ENCODE results near the gene APP. TPM values are rescaled to one million over a fixed set of nuclear protein-coding genes. Genes with fewer than 3 reads are reported as not detected.

The APP gene
- total RNA-seq, 2 experiments from 2014 or later = 18.8 to 19.4 TPM

GRCh38 chr21:26148840-26149354, 21.7 kb downstream of the APP start:
- no peaks in the 10 kb centered on the region for H3K9me3 Mint-ChIP-seq
- H3K4me1 Mint-ChIP-seq = peaks cover 8% of the 10 kb centered on the region
- no peaks in the 10 kb centered on the region for H3K36me3 Mint-ChIP-seq
- DNase-seq (no peak), ATAC-seq (ENCODE audit: low read depth) (no peak)
- H3K27me3 Mint-ChIP-seq = no peaks in the 10 kb centered on the region
- H3K4me3 Mint-ChIP-seq = no peak overlapping the region
- no peak overlapping the region for H3K27ac Mint-ChIP-seq
- POLR2A ChIA-PET = no interaction called here

DNA sequence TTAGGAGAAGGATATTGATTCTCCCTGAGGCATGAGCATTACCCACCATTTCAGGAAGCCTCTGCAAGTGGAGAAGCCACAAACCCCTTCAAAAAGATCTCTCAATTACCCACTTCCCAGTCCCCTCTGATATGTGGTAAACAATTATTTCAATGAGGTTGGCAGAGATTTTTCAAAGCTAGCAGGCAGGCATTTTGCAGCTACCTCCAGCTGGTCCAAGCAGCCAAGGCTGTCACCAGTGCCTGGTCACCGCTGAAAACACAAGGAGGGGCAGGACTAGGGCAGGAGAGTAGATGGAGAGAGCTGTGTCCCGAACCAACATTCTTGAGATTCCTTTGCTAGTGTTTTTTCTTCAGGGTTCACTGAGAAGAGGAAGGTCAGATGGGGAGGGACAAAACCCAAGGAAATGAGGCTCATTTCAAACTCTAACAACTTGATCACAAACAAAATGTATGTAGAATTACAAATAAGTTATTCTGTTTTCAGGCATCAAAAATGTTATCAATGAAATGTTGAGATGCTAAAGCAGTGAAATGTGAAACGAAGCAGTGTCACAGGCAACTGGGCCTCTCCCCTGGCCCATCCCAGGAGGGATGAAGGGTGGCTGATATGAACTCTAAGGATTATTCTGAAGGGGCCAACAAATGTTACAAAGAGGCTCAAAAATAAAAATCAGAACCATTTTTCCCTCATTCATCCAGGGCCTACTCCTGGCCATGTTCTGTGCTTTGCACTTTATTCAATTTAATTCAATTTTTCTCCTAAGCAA, 22.3 kb downstream of the APP start:
- H3K4me3 Mint-ChIP-seq = peak overlapping the region; percentile 30
- DNase-seq (no peak), ATAC-seq (ENCODE audit: low read depth) (peak; percentile 14)
- POLR2A ChIA-PET = interaction anchor here (0.7 to 0.9 kb wide), 2 partner anchors 16 to 21 kb away, joined by 3 to 4 read pairs; no protein-coding TSS in a partner anchor
- H3K27me3 Mint-ChIP-seq = no peaks in the 10 kb centered on the region
- H3K9me3 Mint-ChIP-seq = no peaks in the 10 kb centered on the region
- H3K27ac Mint-ChIP-seq = no peak overlapping the region
- peaks cover 8% of the 10 kb centered on the region for H3K4me1 Mint-ChIP-seq
- no peaks in the 10 kb centered on the region for H3K36me3 Mint-ChIP-seq

DNA sequence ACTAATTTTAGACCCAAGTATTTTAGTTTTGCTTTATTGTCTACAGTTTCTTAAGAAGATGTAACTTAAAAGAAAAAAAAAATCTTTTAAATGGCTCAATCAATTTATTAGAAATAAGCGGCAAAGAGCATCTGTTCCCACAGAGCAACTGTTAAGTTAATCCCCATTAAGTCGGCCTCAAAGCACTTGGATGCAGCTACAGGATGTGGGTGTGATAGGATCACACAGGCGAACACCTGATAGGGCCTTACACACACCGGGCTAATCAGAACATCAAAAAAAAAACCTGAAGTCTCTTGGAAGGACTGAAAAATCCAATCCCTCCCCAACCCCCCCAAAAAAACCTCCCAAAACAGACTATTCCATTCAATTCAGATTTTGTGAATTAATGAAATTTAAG, 23.0 kb downstream of the APP start:
- Mint-ChIP-seq H3K36me3 (no peaks in the 10 kb centered on the region), H3K4me3 (peak overlapping the region; percentile 30), H3K9me3 (no peaks in the 10 kb centered on the region), H3K27ac (no peak overlapping the region), H3K27me3 (no peaks in the 10 kb centered on the region), H3K4me1 (peaks cover 8% of the 10 kb centered on the region)
- DNase-seq (no peak), ATAC-seq (ENCODE audit: low read depth) (no peak)
- POLR2A ChIA-PET = interaction anchor here (0.7 to 0.9 kb wide), 2 partner anchors 16 to 22 kb away, joined by 3 to 4 read pairs; no protein-coding TSS in a partner anchor

GRCh38 chr21:26146681-26147080, 23.9 kb downstream of the APP start:
- H3K27me3 Mint-ChIP-seq = no peaks in the 10 kb centered on the region
- no peaks in the 10 kb centered on the region for H3K9me3 Mint-ChIP-seq
- H3K4me1 Mint-ChIP-seq = peaks cover 8% of the 10 kb centered on the region
- DNase-seq (no peak), ATAC-seq (ENCODE audit: low read depth) (no peak)
- POLR2A ChIA-PET = no interaction called here
- no peak overlapping the region for H3K27ac Mint-ChIP-seq
- H3K36me3 Mint-ChIP-seq = no peaks in the 10 kb centered on the region
- no peak overlapping the region for H3K4me3 Mint-ChIP-seq

DNA sequence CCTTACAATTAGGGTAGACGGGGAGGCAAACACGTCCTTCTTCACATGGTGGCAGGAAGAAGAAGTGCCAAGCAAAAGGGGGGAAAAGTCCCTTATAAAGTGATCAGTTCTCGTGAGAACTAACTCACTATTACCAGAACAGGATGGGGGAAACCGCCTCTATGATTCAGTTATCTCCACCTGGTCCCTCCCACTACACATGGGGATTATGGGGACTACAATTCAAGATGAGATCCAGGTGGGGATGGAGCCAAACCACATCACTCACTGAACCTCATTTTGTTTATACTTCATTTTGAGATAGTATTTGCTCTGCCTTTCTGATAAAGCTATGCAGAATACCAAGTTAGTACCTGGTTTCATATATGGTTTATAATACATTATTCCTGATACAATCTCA, 26.5 kb downstream of the APP start:
- ATAC-seq (ENCODE audit: low read depth) = no peak
- Mint-ChIP-seq H3K36me3 (no peaks in the 10 kb centered on the region), H3K4me3 (no peak overlapping the region), H3K9me3 (no peaks in the 10 kb centered on the region), H3K27me3 (no peaks in the 10 kb centered on the region), H3K4me1 (peaks cover 8% of the 10 kb centered on the region), H3K27ac (no peak overlapping the region)
- POLR2A ChIA-PET = no interaction called here
- DNase-seq = no peak

DNA sequence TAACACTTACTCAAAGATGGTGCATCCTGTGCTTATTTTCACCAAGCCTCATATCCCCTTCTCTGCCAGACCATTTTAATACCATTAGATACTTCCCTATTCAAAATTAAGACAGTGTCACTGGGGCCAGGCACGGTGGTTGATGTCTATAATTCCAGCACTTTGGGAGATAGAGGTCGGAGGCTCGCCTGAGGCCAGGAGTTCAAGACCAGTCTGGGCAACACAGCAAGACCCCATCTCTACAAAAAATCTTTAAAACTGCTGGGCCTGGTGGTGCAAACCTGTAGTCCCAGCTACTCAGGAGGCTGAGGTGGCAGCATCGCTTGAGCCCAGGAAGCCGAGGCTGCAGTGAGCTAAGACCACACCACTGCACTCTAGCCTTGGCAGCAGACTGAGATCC, 28.2 kb downstream of the APP start:
- no peak overlapping the region for H3K27ac Mint-ChIP-seq
- DNase-seq (no peak), ATAC-seq (ENCODE audit: low read depth) (no peak)
- peaks cover 4% of the 10 kb centered on the region for H3K36me3 Mint-ChIP-seq
- H3K4me3 Mint-ChIP-seq = no peak overlapping the region
- POLR2A ChIA-PET = no interaction called here
- no peaks in the 10 kb centered on the region for H3K9me3 Mint-ChIP-seq
- H3K4me1 Mint-ChIP-seq = peaks cover under 1% of the 10 kb centered on the region
- no peaks in the 10 kb centered on the region for H3K27me3 Mint-ChIP-seq

GRCh38 chr21:26140926-26141325, 29.6 kb downstream of the APP start:
- POLR2A ChIA-PET = no interaction called here

DNA sequence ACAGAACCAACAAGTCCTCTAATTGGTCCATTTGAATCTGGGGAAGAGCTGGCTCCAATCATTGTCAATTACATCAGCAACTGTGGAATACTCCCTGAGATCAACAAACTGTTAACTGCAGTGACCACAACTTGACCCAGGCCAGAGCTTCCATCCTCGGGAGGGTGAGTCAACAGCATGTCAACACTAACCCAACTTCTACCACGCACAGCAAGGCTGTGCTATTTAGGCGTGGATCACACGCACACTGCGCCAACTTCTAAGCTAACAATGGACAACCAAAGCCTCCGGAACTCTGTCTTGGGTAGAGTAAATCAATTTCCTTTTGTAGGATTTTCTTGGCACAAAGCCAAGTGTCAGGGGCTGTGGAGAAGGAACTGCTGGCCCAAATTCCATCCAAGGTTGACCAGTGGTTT, 30.4 kb downstream of the APP start:
- Mint-ChIP-seq H3K27me3 (no peaks in the 10 kb centered on the region), H3K9me3 (no peaks in the 10 kb centered on the region)

More at GRCh38 chr21:26140926-26141325, 29.6 kb downstream of the APP start:
- H3K9me3 Mint-ChIP-seq = no peaks in the 10 kb centered on the region
- no peak overlapping the region for H3K27ac Mint-ChIP-seq
- no peak for DNase-seq
- no peak overlapping the region for H3K4me3 Mint-ChIP-seq
- ATAC-seq (ENCODE audit: low read depth) = no peak
- no peaks in the 10 kb centered on the region for H3K27me3 Mint-ChIP-seq
- peaks cover 4% of the 10 kb centered on the region for H3K36me3 Mint-ChIP-seq
- H3K4me1 Mint-ChIP-seq = peaks cover 10% of the 10 kb centered on the region

GRCh38 chr21:26138615-26139257, 31.8 kb downstream of the APP start:
- H3K27ac Mint-ChIP-seq = no peak overlapping the region
- no peaks in the 10 kb centered on the region for H3K27me3 Mint-ChIP-seq
- H3K36me3 Mint-ChIP-seq = peaks cover 4% of the 10 kb centered on the region
- no peaks in the 10 kb centered on the region for H3K9me3 Mint-ChIP-seq
- peaks cover 11% of the 10 kb centered on the region for H3K4me1 Mint-ChIP-seq
- DNase-seq (no peak), ATAC-seq (ENCODE audit: low read depth) (no peak)
- POLR2A ChIA-PET = no interaction called here
- no peak overlapping the region for H3K4me3 Mint-ChIP-seq

More for the DNA sequence above, 30.4 kb downstream of the APP start:
- DNase-seq (no peak), ATAC-seq (ENCODE audit: low read depth) (no peak)
- Mint-ChIP-seq H3K4me1 (peaks cover 11% of the 10 kb centered on the region), H3K4me3 (no peak overlapping the region), H3K36me3 (peaks cover 4% of the 10 kb centered on the region), H3K27ac (no peak overlapping the region)
- POLR2A ChIA-PET = no interaction called here

GRCh38 chr21:26137379-26138060, 33.0 kb downstream of the APP start:
- Mint-ChIP-seq H3K27me3 (no peaks in the 10 kb centered on the region), H3K36me3 (peaks cover 4% of the 10 kb centered on the region), H3K27ac (no peak overlapping the region), H3K4me1 (peaks cover 11% of the 10 kb centered on the region), H3K9me3 (no peaks in the 10 kb centered on the region), H3K4me3 (no peak overlapping the region)
- POLR2A ChIA-PET = no interaction called here
- DNase-seq (no peak), ATAC-seq (ENCODE audit: low read depth) (no peak)

GRCh38 chr21:26136671-26137070, 33.9 kb downstream of the APP start:
- Mint-ChIP-seq H3K9me3 (no peaks in the 10 kb centered on the region), H3K4me3 (peak overlapping the region; percentile 49), H3K4me1 (peaks cover 11% of the 10 kb centered on the region), H3K27ac (no peak overlapping the region), H3K36me3 (peaks cover 4% of the 10 kb centered on the region), H3K27me3 (no peaks in the 10 kb centered on the region)
- POLR2A ChIA-PET = no interaction called here
- no peak for DNase-seq
- ATAC-seq (ENCODE audit: low read depth) = peak; percentile 93

GRCh38 chr21:26135520-26135919, 35.0 kb downstream of the APP start:
- ATAC-seq (ENCODE audit: low read depth) (no peak), DNase-seq (no peak)
- Mint-ChIP-seq H3K27ac (no peak overlapping the region), H3K9me3 (no peaks in the 10 kb centered on the region), H3K4me1 (peaks cover 11% of the 10 kb centered on the region), H3K36me3 (peaks cover 4% of the 10 kb centered on the region), H3K4me3 (no peak overlapping the region), H3K27me3 (no peaks in the 10 kb centered on the region)
- POLR2A ChIA-PET = no interaction called here

- Mint-ChIP-seq H3K27ac (no peak overlapping the region), H3K36me3 (peaks cover 2% of the 10 kb centered on the region), H3K9me3 (no peaks in the 10 kb centered on the region), H3K27me3 (no peaks in the 10 kb centered on the region), H3K4me1 (peaks cover 6% of the 10 kb centered on the region), H3K4me3 (no peak overlapping the region)
- POLR2A ChIA-PET = no interaction called here
- DNase-seq = no peak
- no peak for ATAC-seq (ENCODE audit: low read depth)
Observed at GRCh38 chr21:26131554-26131953, 39.0 kb downstream of the APP start.

Data from activated naive CD8-positive, alpha-beta T cell treated with anti-CD3 and anti-CD28 coated beads, Interleukin-2, amount 10 ng/mL, durations not matched to agents 7 days and 5 days (primary cell).